ENCODE data around the gene MLEC.

GRCh38 chr12:120688527-120689071 lies 1.6 kb downstream of the MLEC start:
- TF ChIP-seq EZH2phosphoT487 (IDR thresholded peaks at IDR 0.05; ENCODE audit: insufficient read depth, low read depth) (no peak), EZH2 (IDR thresholded peaks at IDR 0.05; ENCODE audit: insufficient read depth, poor library complexity, severe bottlenecking) (no peak)
